ELF-1 (cell line): ENCODE measurements around the gene CEBPZOS.

Source experiments
- DNase-seq: peaks from one replicate; pipeline ENCODE4 v3.0.0-alpha.2; 2016; ENCODE audit warnings: low read depth, low spot score

Gene CEBPZOS

GRCh38 chr2:37196320-37197195 is at the start of gene CEBPZOS:
TSS of gene CEBPZOS (plus strand) at chr2:37196496. CDS start at chr2:37199705, 3,209 bp downstream.
- DNase-seq, result peak; percentile 89

- no peak for DNase-seq
Measured at GRCh38 chr2:37148325-37148724, 48.0 kb upstream of the CEBPZOS start.

GRCh38 chr2:37149626-37150322 is 46.5 kb upstream of the CEBPZOS start:
- DNase-seq, result no peak

GRCh38 chr2:37153224-37153623 is 43.1 kb upstream of the CEBPZOS start:
- no peak for DNase-seq

- no peak for DNase-seq
Measured at GRCh38 chr2:37154785-37155184, 41.5 kb upstream of the CEBPZOS start.

- DNase-seq, result peak; percentile 51
Measured at GRCh38 chr2:37156071-37156856, 40.0 kb upstream of the CEBPZOS start.

- DNase-seq, result peak; percentile 83
Measured at GRCh38 chr2:37156857-37157714, 39.2 kb upstream of the CEBPZOS start, which contains the start of gene EIF2AK2. TSS of gene EIF2AK2 (minus strand) at chr2:37156980. CDS start at chr2:37147806, 9,174 bp downstream.

GRCh38 chr2:37164757-37165156 is 31.5 kb upstream of the CEBPZOS start:
- DNase-seq, result no peak

GRCh38 chr2:37167636-37168180 is 28.6 kb upstream of the CEBPZOS start:
- DNase-seq, result no peak

GRCh38 chr2:37168217-37168981 is 27.9 kb upstream of the CEBPZOS start:
- peak; percentile 64 for DNase-seq

- no peak for DNase-seq
Measured at GRCh38 chr2:37171624-37171950, 24.7 kb upstream of the CEBPZOS start.

- DNase-seq, result no peak
Measured at GRCh38 chr2:37173741-37174140, 22.6 kb upstream of the CEBPZOS start.

GRCh38 chr2:37180006-37180639 is 16.2 kb upstream of the CEBPZOS start:
- DNase-seq, result no peak

GRCh38 chr2:37180640-37181039 is 15.7 kb upstream of the CEBPZOS start:
- DNase-seq, result no peak

GRCh38 chr2:37181726-37182684 is 14.3 kb upstream of the CEBPZOS start:
- peak; percentile 44 for DNase-seq

GRCh38 chr2:37188570-37188969 is 7.7 kb upstream of the CEBPZOS start, which contains the start of gene SULT6B1:
TSS of gene SULT6B1 (minus strand) at chr2:37188670. CDS start at chr2:37188640, 30 bp downstream.
- no peak for DNase-seq

GRCh38 chr2:37189452-37190153 is 6.7 kb upstream of the CEBPZOS start:
- peak; percentile 81 for DNase-seq

GRCh38 chr2:37190290-37190689 is 6.0 kb upstream of the CEBPZOS start:
- no peak for DNase-seq
